Hypothalamus (tissue), 51 donors: Measurements from ENCODE around the gene TNFRSF14.

Experiments
- DNase-seq, 51 donors: peaks; one replicate each; lab custom pipeline; 2025; lab: John Stamatoyannopoulos, UW

The TNFRSF14 gene

GRCh38 chr1:2556277-2556677, at the start of gene TNFRSF14:
Gene TNFRSF14, plus strand, starts transcription at chr1:2556371. Its CDS starts 294 bp downstream, at chr1:2556665.
- peak in 16 of 51 donors; percentile 13 to 100 (median 32) for DNase-seq

- no peak for DNase-seq
These were observed 49.1 kb upstream of the TNFRSF14 start for GRCh38 chr1:2506901-2507565.

DNA sequence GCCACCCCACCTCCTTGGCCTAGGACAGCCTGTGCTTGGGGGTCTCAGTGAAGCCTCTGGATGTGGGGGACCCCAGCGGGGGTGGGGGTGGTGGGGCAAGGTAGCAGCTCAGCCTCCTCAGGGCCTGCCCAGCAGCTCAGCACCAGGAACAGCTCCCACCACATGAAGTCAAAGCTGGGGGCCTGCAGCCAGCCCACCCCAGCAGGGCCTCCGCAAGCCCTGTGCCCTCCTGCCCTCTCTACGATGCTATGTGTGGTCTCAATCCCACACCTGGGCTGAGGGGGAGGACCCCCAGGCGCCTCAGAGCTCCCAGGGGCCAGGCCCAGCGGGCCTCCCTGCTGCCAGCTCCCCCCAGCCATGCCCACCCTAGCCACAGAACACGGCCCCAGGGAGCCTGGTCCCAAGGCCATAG, 48.4 kb upstream of the TNFRSF14 start:
- DNase-seq = no peak

- DNase-seq = no peak
These were observed 48.0 kb upstream of the TNFRSF14 start for GRCh38 chr1:2508180-2508579.

DNA sequence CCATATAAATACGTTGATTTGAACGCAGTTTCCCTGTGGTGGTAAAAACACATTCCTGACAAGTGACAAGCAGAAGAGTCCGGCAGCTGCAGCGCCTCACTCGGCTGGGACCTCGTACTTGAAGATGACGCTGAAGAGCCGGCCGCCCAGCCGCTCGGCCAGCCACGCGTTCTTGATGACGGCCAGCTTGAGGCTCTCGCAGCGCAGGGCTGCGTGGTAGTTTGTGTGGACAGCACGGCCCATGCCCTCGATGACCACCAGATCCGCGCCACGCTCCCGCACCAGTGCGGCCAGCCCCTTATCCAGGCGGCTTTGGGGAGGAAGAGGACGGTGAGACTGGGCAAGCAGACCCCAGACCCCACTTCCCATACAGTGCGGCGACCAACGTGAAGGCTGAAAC, 47.4 kb upstream of the TNFRSF14 start:
- DNase-seq = no peak

DNA sequence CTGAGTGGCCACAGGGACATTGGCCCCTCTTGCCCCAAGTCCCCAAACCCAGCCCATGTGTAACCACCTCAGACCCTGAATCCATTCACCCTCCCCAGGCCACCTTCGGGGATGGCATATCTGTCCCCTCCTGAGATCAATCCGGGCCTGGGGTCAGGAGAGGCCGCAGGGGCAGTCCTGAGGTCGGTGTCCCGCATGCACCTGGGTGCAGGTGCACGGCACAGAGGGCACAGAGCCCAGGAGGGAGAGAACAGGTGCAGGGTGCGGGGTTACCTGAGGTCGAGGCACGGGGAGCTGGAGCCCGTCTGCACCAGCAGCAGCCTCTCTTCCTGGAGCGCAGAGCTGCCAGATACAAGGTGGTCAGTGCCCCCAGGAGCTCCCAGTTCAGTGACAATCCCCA, 46.6 kb upstream of the TNFRSF14 start:
- no peak for DNase-seq

DNA sequence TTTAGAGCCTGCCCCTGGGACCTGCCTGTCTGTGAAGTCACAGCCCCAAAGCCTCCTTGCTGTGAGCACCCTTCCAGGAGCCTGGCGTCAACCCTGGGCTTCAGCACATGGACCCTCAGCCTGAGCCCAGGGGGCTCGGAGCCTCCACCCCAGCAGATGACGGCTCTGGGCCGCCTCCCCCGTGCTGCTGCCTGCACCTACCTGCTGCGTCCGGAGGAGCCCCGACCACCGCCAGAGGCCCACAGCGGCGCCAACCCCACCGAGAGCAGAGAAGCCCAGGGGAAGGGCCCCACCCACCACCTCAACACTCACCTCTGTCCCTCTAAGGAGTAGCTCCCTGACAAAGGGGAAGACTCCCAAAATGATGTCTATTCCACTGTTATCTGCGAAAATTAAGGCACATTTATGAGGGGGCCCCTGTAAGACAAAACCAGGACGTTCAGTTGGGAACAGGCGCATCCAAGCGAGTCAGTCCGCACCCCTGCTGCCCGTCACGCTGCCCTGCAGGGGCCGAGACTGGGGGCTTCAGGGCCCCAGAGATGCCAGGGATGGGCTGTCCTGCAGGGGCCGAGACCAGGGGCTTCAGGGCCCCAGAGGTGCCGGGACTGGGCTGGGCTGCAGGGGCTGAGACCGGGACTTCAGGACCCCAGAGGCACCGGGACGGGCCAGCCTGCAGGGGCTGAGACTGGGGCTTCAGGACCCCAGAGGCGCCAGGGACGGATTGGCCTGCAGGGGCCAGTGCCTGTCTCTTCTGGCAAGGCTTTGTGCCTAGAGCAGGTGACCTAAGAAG, 45.6 kb upstream of the TNFRSF14 start:
- no peak for DNase-seq

GRCh38 chr1:2512862-2513421, 43.2 kb upstream of the TNFRSF14 start:
- DNase-seq = no peak

DNA sequence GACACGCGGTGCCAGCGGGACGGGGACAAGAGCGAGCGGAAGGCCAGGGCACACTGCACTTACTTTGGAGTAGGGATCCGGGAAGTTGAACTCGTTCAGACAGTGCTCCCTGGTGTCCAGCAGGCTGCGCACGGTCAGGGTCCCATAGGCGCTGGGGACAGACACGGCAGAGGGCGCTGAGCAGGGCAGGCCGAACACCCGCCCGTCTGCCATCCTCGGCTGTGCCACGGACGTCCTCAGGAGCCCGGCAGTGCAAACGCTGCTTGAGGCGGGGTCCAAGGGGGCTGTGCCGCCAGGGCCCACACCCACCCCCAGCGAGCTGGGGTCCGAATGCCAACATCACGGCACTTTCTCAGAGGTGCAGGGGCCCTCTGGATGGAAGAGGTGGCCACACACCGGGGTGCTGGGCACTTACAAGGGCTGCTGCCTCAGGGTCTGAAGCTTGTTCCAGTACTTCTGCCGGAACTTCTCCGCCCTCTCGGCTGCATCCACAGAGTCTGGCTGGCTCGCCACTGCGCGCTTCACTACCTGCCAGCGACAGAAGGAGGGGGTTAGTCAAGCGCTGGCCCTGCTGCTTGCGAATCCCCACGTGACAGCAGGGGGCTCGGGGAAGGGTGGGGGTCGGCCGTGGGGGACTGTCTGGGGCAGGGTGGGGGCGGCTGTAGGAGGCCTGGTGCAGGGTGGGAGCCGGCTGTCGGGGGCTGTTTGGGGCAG, 42.1 kb upstream of the TNFRSF14 start:
- no peak for DNase-seq

DNA sequence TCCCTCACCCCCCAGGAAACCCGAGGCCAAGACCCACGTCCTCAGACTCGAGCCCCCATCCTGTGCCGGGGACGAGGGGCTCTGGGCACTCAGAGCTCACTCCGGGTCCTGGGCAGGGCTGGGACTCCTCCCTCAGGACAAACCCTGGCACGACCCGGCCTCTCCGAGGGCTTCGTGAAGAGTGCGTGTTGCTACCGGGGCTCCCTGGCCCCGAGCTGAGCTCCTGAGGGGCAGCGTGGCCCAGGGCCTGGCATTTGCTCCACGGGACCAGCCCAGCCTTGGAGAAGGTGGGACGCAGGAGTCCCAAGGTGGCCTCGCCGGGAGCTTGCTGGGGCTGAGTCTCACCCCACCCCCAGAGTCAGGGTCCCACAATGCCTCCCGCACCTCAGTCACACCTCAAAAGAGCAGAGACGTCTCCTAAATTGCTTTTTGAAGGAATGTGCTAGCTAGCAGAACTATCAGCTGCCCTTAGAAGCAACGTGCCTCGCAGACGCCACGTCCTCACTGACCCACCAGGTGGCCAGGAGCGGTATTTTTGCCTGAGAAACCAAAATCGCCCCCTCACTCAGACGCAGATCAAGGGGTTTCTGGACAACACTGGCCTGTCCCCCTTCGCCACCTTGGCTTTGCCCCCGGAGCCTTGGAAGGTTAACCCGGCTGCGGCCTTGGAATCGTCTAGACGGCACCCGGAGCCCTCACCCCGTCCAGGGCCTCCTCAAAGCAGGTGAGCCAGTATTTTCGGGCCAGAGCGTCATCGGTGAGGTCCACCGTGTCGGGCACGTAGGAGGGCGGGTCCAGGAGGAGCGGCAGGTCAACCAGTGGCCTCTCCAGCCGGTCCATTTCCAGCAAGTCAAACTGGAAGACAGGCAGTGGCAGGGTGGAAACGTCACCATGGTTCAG, 41.1 kb upstream of the TNFRSF14 start:
- no peak for DNase-seq

GRCh38 chr1:2515763-2516080, 40.4 kb upstream of the TNFRSF14 start:
- DNase-seq = no peak

- DNase-seq = no peak
These were observed 40.0 kb upstream of the TNFRSF14 start for GRCh38 chr1:2516124-2516523.

DNA sequence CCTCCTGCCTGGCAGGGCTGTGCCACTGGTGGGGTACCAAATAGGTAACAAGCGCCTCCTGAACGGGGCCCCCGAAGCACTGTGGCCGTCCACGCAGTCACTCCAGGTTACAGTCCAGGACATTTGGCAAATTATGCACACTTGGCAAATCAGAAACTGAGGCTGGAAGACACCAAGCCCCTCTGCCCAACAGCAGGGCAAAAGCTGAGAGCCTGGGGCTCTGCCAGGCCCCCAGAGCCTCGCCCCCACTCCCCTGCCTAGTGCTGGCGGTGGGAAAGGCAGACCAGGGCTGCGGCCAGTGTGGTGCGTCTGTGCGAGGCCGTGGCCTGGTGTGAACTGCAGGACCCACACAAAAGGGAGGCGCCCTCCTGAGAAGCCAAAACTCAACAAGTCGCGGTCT, 39.2 kb upstream of the TNFRSF14 start:
- no peak for DNase-seq

- DNase-seq = no peak
These were observed 38.2 kb upstream of the TNFRSF14 start for GRCh38 chr1:2517966-2518365.

- no peak for DNase-seq
These were observed 37.6 kb upstream of the TNFRSF14 start for GRCh38 chr1:2518528-2518927.

GRCh38 chr1:2519029-2519685, 37.0 kb upstream of the TNFRSF14 start:
- DNase-seq = no peak

DNA sequence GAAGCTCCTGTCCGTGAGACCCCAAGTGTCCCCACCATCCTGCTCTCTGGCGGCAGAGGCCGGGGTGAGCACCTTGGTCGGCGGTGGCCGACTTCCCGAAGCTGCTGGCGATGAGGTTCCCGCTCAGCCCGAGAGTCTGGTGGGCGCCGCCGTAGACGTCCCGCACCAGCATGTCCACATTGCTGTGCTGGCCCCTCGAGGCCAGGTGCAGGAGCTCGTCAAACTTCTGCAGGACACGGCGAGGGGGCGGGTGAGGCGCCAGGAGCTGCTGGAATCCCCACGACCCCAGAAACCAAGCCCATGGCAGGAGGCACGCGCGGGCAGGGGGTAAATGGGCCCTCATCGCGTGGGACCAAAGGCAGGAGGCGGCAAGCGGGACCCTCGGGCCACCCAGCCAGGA, 36.4 kb upstream of the TNFRSF14 start:
- DNase-seq = no peak

DNA sequence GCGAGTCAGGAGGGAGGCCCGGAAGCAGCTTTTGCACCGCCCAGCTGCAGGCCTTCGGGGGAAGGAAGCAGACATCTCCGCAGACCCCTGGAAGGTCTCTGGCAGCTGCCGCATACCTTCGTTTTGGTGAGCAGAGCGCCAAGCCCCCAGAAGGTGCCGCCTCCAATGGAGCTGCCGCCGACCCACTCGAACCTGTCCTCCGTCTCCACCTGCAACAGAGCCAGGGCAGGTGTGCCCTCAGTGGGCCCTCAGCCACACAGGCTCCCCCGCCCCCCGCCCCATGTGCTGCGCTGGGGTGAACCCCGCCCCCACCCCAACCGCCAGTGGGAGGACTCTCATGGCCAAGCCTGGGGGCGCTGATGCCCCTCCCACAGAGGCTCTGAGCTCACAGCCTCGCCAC, 36.0 kb upstream of the TNFRSF14 start:
- no peak for DNase-seq

DNA sequence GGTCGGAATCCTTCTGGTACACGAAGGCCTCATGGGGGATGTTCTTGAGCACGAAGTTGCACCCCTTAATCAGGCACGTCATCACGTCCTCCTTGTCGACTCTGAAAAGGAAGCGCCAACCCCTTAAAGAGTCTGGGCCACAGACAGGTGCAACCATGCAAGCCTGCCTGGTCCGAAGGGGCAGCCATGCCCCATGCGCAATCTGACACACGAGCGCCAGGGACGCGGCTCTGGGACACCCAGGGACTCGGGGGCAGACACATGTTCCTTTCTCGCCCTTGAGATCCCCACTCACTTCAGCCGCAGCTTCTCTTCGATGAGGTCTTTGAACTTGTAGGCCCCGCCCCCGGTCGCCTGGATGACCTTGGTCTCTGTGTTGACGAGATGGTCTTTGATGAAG, 35.4 kb upstream of the TNFRSF14 start:
- DNase-seq = no peak

GRCh38 chr1:2522230-2522629, 33.9 kb upstream of the TNFRSF14 start:
- DNase-seq = no peak
